Activated CD8-positive, alpha-beta T cell treated with anti-CD3 and anti-CD28 coated beads, Interleukin-2, amount 10 ng/mL, durations not matched to agents 7 days and 5 days (primary cell): ENCODE results near the gene WAPL. TPM values are rescaled to one million over a fixed set of nuclear protein-coding genes. Genes with fewer than 3 reads are reported as not detected.
A peak's percentile ranks its signal among the peaks of the same experiment; 100 is the strongest.

Experiments used
- ATAC-seq: fragments of 150-1000 bp; cut with Tn5 transposase; one replicate; pipeline ENCODE4 v1.10.0; 2021; ENCODE audit warnings: moderate library complexity
- CTCF ChIA-PET: fragments of 350-600 bp; sonication (Branson Sonifier 250); formaldehyde crosslinking; loops from one replicate; lab custom pipeline; 2021; ENCODE audit warnings: antibody characterized with exemption; lab: Charles Lee
- POLR2A ChIA-PET: fragments of 350-600 bp; sonication (Branson Sonifier 250); formaldehyde crosslinking; loops from one replicate; lab custom pipeline; 2021; ENCODE audit warnings: antibody characterized with exemption; lab: Charles Lee
- DNase-seq: peaks from one replicate; pipeline ENCODE4 v3.0.0-alpha.2; 2020
- H3K27ac Mint-ChIP-seq: one replicate; pipeline ENCODE4 v1.8.0; 2021; ENCODE audit warnings: mild to moderate bottlenecking, mixed read lengths
- H3K27me3 Mint-ChIP-seq: one replicate; pipeline ENCODE4 v1.8.0; 2021; ENCODE audit warnings: low read depth, mixed read lengths
- H3K36me3 Mint-ChIP-seq: one replicate; pipeline ENCODE4 v1.8.0; 2021; ENCODE audit warnings: low read depth, mixed read lengths
- H3K4me1 Mint-ChIP-seq: one replicate; pipeline ENCODE4 v1.8.0; 2021; ENCODE audit warnings: low read depth, mixed read lengths
- H3K4me3 Mint-ChIP-seq: one replicate; pipeline ENCODE4 v1.8.0; 2021; ENCODE audit warnings: mild to moderate bottlenecking, mixed read lengths
- H3K9me3 Mint-ChIP-seq: one replicate; pipeline ENCODE4 v1.8.0; 2022; ENCODE audit warnings: mixed read lengths; ENCODE audit not compliant: insufficient read depth
- total RNA-seq, 2 experiments: library from RNA; stranded (reverse); gene quantifications; one replicate each; pipeline ENCODE4 v1.2.3, GENCODE V29; 2021

The WAPL gene
- total RNA-seq, 2 experiments from 2014 or later = 49.6 to 50.7 TPM

DNA sequence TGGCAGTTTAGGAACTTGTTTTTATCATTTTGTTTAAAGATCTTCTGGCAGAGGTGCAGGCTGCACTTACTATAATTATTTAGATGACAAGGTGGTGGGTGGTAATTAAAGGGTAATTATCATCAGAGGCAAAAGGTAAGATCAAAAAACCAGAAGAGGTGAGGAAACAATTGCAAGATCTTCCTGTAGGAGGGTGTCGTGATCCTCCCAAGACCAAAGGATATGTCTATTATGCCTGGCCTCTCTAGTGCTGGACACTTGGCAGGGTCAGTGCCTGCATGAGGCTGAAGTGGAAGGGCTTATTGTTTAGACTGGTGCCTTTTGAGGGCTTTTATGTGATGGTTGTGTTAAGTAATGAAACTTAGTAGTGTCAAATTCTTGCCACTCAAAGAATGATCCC lies 1.8 kb upstream of the WAPL start:
- no peak overlapping the region for H3K27ac Mint-ChIP-seq
- H3K4me1 Mint-ChIP-seq = peaks cover 46% of the 10 kb centered on the region
- ChIA-PET CTCF (interaction anchor here (1.0 to 2.9 kb wide), 2 partner anchors 123 to 125 kb away, joined by 4 to 11 read pairs; no protein-coding TSS in a partner anchor), POLR2A (interaction anchor here (1.6 kb wide), 1 partner anchor 11 kb away, joined by 5 read pairs; no protein-coding TSS in a partner anchor)
- DNase-seq (no peak), ATAC-seq (no peak)
- peaks cover 11% of the 10 kb centered on the region for H3K36me3 Mint-ChIP-seq
- no peaks in the 10 kb centered on the region for H3K9me3 Mint-ChIP-seq
- no peaks in the 10 kb centered on the region for H3K27me3 Mint-ChIP-seq
- peak overlapping the region; percentile 89 for H3K4me3 Mint-ChIP-seq

GRCh38 chr10:86522510-86522855 lies 891 bp upstream of the WAPL start:
- Mint-ChIP-seq H3K4me1 (peaks cover 53% of the 10 kb centered on the region), H3K27ac (peak overlapping the region; percentile 91), H3K4me3 (peak overlapping the region; percentile 89), H3K9me3 (no peaks in the 10 kb centered on the region), H3K27me3 (no peaks in the 10 kb centered on the region), H3K36me3 (peaks cover 18% of the 10 kb centered on the region)
- DNase-seq (no peak), ATAC-seq (no peak)
- POLR2A ChIA-PET = interaction anchor here (1.3 to 2.4 kb wide), 3 partner anchors 12 to 122 kb away, joined by 3 to 15 read pairs (median 5); no protein-coding TSS in a partner anchor
- CTCF ChIA-PET = interaction anchor here (1.0 to 2.9 kb wide), 3 partner anchors 63 to 124 kb away, joined by 4 to 11 read pairs (median 5); no protein-coding TSS in a partner anchor

DNA sequence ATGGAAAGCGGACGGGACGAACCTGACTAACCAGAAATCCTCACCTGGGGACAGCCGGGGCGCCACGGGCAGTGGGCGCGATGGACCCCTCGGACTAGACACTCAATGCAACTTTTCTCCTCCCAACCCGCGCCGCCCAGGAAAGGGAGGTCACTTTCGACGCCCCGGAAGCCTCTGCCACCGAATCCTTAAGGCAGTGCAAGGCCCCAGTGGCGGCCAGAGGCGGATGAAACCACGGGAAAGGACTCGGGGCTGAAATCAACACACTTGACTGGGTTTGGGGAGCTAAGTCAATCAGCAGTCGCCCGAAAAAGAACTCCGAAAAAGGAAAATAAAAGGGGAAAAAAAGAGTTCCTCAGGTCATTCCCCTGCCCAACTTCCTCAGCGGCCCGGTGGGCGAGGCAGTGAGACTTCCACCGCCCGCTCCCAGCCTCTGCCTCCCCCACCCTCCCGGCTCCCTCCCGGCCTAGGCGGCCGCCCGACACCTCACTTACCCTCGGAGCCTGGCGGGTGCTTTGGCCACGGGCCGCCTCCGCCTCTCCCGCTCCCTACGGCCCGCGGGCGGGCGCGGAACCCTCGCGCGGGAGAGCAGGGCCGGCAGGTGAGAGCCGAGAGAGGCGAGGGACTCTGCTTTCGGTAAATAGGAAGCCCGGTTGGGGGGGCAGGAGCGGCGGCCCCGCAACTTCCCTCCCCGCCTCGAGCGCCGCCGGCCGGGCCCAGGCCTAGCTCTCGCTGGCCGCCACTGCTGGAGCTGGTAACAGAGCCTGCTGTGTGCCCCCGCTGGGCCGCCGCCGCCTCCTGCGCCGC lies 518 bp downstream of the WAPL start:
- peak overlapping the region; percentile 96 for H3K4me3 Mint-ChIP-seq
- no peaks in the 10 kb centered on the region for H3K27me3 Mint-ChIP-seq
- peak overlapping the region; percentile 91 for H3K27ac Mint-ChIP-seq
- no peaks in the 10 kb centered on the region for H3K9me3 Mint-ChIP-seq
- DNase-seq (peak; percentile 64), ATAC-seq (peak; percentile 17)
- ChIA-PET POLR2A (interaction anchor here (0.6 to 2.4 kb wide), 2 partner anchors 120 to 128 kb away, joined by 4 to 15 read pairs; no protein-coding TSS in a partner anchor), CTCF (interaction anchor here (1.1 to 2.9 kb wide), 3 partner anchors 64 to 131 kb away, joined by 3 to 11 read pairs (median 5); no protein-coding TSS in a partner anchor)
- peaks cover 29% of the 10 kb centered on the region for H3K36me3 Mint-ChIP-seq
- peaks cover 61% of the 10 kb centered on the region for H3K4me1 Mint-ChIP-seq

DNA sequence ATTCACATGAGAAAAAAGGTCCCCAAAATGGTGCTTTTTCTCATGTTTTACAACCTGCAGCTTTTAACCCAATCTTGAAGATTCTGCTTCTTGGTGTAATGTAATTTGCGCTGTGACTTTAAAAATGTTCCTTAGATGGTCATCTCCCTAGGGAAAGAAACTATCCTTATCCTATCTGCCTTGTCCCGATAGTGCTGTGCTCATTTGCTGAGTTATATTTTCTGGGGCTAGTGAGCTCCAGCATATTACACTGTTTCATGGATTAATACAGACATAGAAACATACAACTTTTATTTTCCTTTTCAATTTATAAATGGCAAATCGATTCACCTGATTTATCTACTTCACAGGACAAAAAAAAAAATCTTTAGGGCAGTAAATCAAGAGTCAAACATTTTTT lies 2.8 kb downstream of the WAPL start:
- no peak overlapping the region for H3K27ac Mint-ChIP-seq
- H3K4me1 Mint-ChIP-seq = peaks cover 67% of the 10 kb centered on the region
- ChIA-PET POLR2A (interaction anchor here (0.8 kb wide), 1 partner anchor 119 kb away, joined by 5 read pairs; no protein-coding TSS in a partner anchor), CTCF (interaction anchor here (0.6 to 2.3 kb wide), 3 partner anchors 49 to 118 kb away, joined by 3 to 8 read pairs (median 8); no protein-coding TSS in a partner anchor)
- DNase-seq = no peak
- ATAC-seq = no peak
- H3K36me3 Mint-ChIP-seq = peaks cover 47% of the 10 kb centered on the region
- no peaks in the 10 kb centered on the region for H3K9me3 Mint-ChIP-seq
- H3K4me3 Mint-ChIP-seq = peak overlapping the region; percentile 2
- H3K27me3 Mint-ChIP-seq = no peaks in the 10 kb centered on the region

DNA sequence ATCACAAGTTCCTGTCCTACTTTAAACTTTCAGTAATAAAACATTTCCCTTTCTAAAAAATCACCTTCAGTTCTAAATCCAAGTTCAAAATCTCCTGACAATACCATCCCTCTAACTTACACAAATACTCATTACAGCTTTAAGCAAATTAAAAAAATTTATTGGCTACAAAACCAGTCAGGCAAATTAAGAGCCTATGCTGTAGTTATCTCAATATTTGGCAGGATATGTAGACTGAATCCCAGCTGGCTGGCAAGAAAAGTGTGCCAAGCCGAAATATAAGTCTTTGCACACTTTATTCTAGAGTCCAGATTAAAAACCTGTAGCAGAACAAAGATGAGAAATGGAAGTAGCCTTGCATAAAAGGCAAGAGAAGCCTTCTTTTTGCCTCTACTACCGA lies 9.5 kb downstream of the WAPL start:
- no peak for ATAC-seq
- no peak overlapping the region for H3K4me3 Mint-ChIP-seq
- no peaks in the 10 kb centered on the region for H3K9me3 Mint-ChIP-seq
- H3K27me3 Mint-ChIP-seq = no peaks in the 10 kb centered on the region
- DNase-seq = no peak
- no peak overlapping the region for H3K27ac Mint-ChIP-seq
- ChIA-PET POLR2A (no interaction called here), CTCF (interaction anchor here (1.7 kb wide), 1 partner anchor 112 kb away, joined by 5 read pairs; no protein-coding TSS in a partner anchor)
- peaks cover 43% of the 10 kb centered on the region for H3K36me3 Mint-ChIP-seq
- H3K4me1 Mint-ChIP-seq = peaks cover 38% of the 10 kb centered on the region

- H3K27me3 Mint-ChIP-seq = no peaks in the 10 kb centered on the region
- peaks cover 37% of the 10 kb centered on the region for H3K36me3 Mint-ChIP-seq
- no peak overlapping the region for H3K27ac Mint-ChIP-seq
- H3K4me3 Mint-ChIP-seq = no peak overlapping the region
- no peaks in the 10 kb centered on the region for H3K9me3 Mint-ChIP-seq
- ATAC-seq = no peak
- no peak for DNase-seq
- peaks cover 38% of the 10 kb centered on the region for H3K4me1 Mint-ChIP-seq
- CTCF ChIA-PET = interaction anchor here (1.7 kb wide), 1 partner anchor 111 kb away, joined by 5 read pairs; no protein-coding TSS in a partner anchor
- POLR2A ChIA-PET = no interaction called here
These were observed 10.3 kb downstream of the WAPL start for GRCh38 chr10:86511027-86511865.

GRCh38 chr10:86509145-86509544 lies 12.4 kb downstream of the WAPL start:
- H3K27me3 Mint-ChIP-seq = no peaks in the 10 kb centered on the region
- no peak overlapping the region for H3K4me3 Mint-ChIP-seq
- DNase-seq = no peak
- peaks cover 27% of the 10 kb centered on the region for H3K4me1 Mint-ChIP-seq
- H3K36me3 Mint-ChIP-seq = peaks cover 23% of the 10 kb centered on the region
- POLR2A ChIA-PET = no interaction called here
- no peak for ATAC-seq
- CTCF ChIA-PET = interaction anchor here (0.7 to 1.1 kb wide), 2 partner anchors 118 to 199 kb away, joined by 3 read pairs; no protein-coding TSS in a partner anchor
- H3K27ac Mint-ChIP-seq = no peak overlapping the region
- no peaks in the 10 kb centered on the region for H3K9me3 Mint-ChIP-seq

GRCh38 chr10:86508217-86508616 lies 13.4 kb downstream of the WAPL start:
- Mint-ChIP-seq H3K4me3 (no peak overlapping the region), H3K36me3 (peaks cover 21% of the 10 kb centered on the region), H3K27me3 (no peaks in the 10 kb centered on the region), H3K9me3 (no peaks in the 10 kb centered on the region), H3K27ac (no peak overlapping the region), H3K4me1 (peaks cover 20% of the 10 kb centered on the region)
- ATAC-seq (no peak), DNase-seq (no peak)
- ChIA-PET POLR2A (no interaction called here), CTCF (interaction anchor here (1.1 kb wide), 2 partner anchors 108 to 200 kb away, joined by 3 read pairs; no protein-coding TSS in a partner anchor)

DNA sequence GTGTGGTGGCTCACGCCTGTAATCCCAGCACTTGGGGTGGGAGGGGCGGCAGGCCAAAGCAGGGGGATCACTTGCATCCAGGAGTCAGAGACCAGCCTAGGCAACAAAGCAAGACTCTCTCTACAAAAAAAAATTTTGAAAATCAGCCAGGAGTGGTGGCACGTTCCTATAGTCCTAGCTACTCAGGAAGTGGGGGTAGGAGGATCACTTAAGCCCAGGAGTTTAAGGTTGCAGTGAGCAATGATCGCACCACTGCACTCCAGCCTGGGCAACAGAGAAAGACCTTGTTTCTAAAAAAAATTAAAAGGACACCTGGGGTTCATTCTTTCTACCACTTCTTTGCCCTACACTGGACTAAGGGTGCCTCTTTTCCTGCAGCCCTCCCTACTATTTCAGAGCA lies 15.1 kb downstream of the WAPL start:
- no peak for ATAC-seq
- POLR2A ChIA-PET = no interaction called here
- H3K4me1 Mint-ChIP-seq = peaks cover 15% of the 10 kb centered on the region

DNA sequence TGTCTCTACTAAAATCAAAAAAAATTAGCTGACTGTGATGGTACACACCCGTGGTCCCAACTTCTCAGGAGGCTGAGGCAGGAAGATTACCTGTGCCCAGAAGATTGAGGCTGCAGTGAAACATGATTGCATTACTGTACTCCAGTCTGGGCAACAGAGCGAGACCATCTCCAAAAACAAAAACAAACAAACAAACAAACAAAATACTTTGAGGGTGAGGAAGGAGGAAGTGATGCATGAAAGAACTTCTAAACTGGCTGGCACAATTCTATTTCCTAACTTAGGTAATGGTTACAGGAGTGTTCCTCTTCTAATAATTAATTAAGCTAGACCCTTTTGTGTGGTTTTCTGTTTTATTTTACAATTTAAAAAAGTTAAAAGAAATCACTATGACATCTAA lies 15.5 kb downstream of the WAPL start:
- ChIA-PET CTCF (interaction anchor here (1.0 kb wide), 2 partner anchors 8 to 106 kb away, joined by 4 read pairs; no protein-coding TSS in a partner anchor), POLR2A (no interaction called here)
- H3K36me3 Mint-ChIP-seq = peaks cover 19% of the 10 kb centered on the region
- no peaks in the 10 kb centered on the region for H3K9me3 Mint-ChIP-seq
- H3K4me3 Mint-ChIP-seq = no peak overlapping the region
- peak overlapping the region; percentile 75 for H3K27ac Mint-ChIP-seq
- no peak for DNase-seq
- peaks cover 18% of the 10 kb centered on the region for H3K4me1 Mint-ChIP-seq
- ATAC-seq = peak; percentile 38
- H3K27me3 Mint-ChIP-seq = no peaks in the 10 kb centered on the region

More for the DNA sequence above, 15.1 kb downstream of the WAPL start:
- peaks cover 19% of the 10 kb centered on the region for H3K36me3 Mint-ChIP-seq
- CTCF ChIA-PET = interaction anchor here (1.0 kb wide), 1 partner anchor 106 kb away, joined by 4 read pairs; no protein-coding TSS in a partner anchor
- no peaks in the 10 kb centered on the region for H3K27me3 Mint-ChIP-seq
- no peak for DNase-seq
- no peak overlapping the region for H3K4me3 Mint-ChIP-seq
- H3K27ac Mint-ChIP-seq = no peak overlapping the region
- no peaks in the 10 kb centered on the region for H3K9me3 Mint-ChIP-seq

GRCh38 chr10:86504510-86504909 lies 17.1 kb downstream of the WAPL start:
- H3K27ac Mint-ChIP-seq = no peak overlapping the region
- no peaks in the 10 kb centered on the region for H3K27me3 Mint-ChIP-seq
- no peak overlapping the region for H3K4me3 Mint-ChIP-seq
- CTCF ChIA-PET = interaction anchor here (0.8 kb wide), 1 partner anchor 105 kb away, joined by 3 read pairs; no protein-coding TSS in a partner anchor
- H3K9me3 Mint-ChIP-seq = no peaks in the 10 kb centered on the region
- H3K36me3 Mint-ChIP-seq = peaks cover 29% of the 10 kb centered on the region
- peaks cover 27% of the 10 kb centered on the region for H3K4me1 Mint-ChIP-seq
- POLR2A ChIA-PET = no interaction called here
- DNase-seq (no peak), ATAC-seq (no peak)
